Measurements from ENCODE around the gene R3HCC1L.

R3HCC1L gene

GRCh38 chr10:98134431-98135221 lies at the start of gene R3HCC1L:
Gene R3HCC1L (plus strand): TSS chr10:98134657. CDS start chr10:98208115, 73,458 bp downstream.
- peak; percentile 88 for DNase-seq

- DNase-seq: no peak
Observed at GRCh38 chr10:98085238-98085637, 49.2 kb upstream of the R3HCC1L start.

GRCh38 chr10:98086837-98087708 lies 47.4 kb upstream of the R3HCC1L start:
- no peak for DNase-seq

DNA sequence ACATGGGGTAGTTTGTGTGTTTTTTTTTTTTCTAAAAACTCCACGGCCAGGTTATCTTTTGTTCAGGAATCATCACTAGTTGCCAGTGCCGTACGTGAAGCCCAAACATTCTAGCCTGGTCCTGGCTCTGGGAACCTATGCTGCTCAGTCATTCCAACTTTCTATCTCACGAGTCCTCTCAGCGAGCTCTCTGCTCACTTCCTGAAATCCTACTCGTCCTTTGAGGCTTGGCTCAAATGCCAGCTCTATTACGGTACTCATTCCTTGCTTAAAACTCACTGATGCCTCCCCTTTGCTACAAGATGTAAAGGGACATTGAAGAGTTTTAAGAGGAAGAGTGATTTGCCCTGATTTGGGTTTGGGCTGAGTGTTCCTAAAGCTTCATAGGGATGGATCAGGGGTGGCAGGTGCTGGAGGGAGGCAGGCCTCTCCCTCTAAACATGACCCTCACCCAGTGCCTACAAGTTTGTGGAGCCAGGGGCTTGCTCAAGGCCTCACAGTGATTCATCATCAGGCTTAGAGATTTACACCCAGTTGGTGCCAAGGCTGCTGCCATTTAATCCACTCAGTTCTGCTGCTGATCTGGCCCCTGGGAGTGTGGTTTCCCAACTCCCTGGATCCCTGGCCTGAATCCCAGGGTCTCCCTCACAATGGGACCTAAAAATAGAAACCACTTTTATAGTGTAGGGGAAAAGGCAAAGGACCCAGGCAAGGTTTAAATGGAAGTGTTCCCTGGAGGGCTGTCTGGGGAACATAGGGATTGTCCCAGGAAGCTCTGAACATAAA lies 46.1 kb upstream of the R3HCC1L start:
- no peak for DNase-seq

DNA sequence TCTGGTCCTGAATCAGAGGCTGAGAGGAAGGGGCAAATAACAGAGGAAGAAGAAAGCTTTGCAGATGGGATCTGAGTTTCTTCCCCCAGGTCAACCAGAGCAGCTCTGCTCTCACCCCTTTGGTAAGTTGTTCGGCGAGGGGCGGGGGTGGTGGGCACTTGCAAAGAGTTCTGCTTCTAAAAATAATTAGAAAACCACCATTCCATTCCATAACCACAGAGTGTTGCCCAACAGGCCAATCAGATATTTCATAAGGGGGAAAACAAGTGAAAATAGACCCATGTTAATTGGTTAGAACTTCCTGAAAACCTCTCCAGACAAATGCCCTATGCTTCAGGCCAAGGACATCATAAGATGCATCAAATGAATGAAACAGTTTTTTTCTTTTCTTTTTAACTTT lies 43.6 kb upstream of the R3HCC1L start:
- no peak for DNase-seq

- no peak for DNase-seq
Observed at GRCh38 chr10:98096316-98096715, 38.1 kb upstream of the R3HCC1L start.

DNA sequence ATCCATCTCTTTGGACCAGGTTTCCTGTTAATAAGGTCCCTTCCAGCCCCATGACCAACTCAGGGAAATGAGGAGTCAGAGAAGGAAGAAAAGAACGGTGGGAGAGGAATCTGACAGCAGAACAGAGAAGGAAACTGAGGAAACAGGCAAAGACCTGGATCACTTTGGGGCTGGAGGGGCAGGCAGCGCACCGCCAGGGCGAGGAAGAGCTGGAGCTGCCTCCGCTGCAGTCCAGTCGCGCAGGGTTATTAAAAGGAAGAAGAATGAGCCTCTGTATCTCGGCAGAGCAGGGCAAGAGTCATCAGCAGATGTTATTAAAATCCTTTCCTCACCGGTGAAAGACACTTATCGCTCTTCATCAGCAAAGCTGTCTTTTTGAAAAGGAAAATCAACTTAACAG lies 37.7 kb upstream of the R3HCC1L start:
- no peak for DNase-seq

DNA sequence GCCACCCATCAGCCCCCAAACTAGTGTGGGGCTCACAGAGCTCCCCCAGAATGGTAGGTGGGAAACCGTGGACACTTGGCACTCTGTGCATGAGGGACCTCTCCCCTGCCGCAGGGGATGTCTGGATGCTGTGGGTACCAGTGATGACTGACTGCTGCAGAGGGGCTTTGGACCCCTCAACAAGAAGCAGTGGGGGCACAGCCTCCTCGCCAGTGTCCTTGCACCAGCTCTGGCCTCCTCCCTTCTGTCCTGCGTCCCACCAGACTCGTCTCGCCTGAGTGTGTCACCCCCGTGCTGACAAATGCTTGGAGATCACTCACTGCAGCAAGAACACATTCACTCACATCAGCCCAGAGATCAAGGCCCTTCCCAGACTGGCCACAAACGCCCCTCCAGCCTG lies 37.3 kb upstream of the R3HCC1L start:
- DNase-seq: no peak

DNA sequence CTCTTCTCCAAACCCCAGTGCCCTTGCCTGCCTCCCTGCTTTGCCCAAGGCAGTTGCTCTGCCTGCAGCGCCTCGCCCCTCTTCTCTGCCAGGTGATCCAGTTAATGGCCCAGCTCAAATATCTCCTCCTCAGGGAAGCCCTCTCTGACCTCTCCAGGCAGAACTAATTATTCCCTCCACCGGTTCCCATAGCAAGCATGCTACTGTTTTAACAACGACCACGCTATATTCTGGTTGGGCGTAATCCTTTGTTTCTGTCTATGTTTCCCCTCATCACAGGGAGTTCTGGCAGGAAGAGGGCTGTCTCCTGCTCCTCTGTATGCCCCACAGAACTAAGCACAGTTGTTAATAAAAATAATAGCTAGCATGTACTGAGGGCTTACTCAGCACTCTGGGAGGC lies 36.8 kb upstream of the R3HCC1L start:
- peak; percentile 77 for DNase-seq

DNA sequence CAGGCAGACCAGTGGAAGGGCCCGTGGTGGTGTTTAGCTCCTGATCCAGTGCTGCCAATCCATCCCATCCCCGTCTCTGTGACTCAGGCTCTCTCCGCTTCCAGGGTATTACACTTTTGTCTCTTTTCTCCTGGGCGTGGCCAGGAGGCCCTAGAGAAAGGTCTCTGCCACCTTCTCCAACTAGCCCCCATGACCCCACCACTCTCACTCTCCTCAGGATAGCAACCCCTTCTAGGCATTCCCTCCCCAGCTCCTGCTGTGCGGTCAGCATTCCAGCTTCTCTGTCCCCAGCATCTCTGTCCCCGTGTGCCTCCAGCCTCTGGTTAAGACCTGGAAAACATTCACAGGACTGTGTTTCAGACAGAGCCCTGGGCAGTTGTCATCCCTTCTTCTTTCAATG lies 36.2 kb upstream of the R3HCC1L start:
- DNase-seq: no peak

DNA sequence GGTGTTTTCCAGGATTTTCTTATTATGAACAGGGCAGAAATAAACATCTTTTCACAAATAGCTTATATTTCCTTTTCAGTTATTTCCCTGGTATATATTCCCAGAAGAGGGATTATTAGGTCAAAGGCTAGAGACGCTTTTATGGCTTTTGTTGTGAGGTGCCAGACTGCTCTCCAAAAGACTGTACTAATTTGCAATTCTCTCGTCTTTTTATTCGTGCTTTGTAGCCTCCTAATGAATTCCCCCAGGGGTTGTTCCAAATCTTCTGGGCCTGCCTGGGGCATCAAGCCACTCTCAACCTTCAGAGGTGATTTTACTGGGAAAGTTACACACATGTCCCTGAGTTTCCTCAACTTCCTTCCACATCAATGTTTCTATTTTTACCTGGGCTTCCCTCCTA lies 34.0 kb upstream of the R3HCC1L start:
- no peak for DNase-seq

GRCh38 chr10:98101366-98101765 lies 33.1 kb upstream of the R3HCC1L start:
- DNase-seq: no peak

- DNase-seq: no peak
Observed at GRCh38 chr10:98104125-98104524, 30.3 kb upstream of the R3HCC1L start.

GRCh38 chr10:98106531-98106930 lies 27.9 kb upstream of the R3HCC1L start:
- DNase-seq: no peak

DNA sequence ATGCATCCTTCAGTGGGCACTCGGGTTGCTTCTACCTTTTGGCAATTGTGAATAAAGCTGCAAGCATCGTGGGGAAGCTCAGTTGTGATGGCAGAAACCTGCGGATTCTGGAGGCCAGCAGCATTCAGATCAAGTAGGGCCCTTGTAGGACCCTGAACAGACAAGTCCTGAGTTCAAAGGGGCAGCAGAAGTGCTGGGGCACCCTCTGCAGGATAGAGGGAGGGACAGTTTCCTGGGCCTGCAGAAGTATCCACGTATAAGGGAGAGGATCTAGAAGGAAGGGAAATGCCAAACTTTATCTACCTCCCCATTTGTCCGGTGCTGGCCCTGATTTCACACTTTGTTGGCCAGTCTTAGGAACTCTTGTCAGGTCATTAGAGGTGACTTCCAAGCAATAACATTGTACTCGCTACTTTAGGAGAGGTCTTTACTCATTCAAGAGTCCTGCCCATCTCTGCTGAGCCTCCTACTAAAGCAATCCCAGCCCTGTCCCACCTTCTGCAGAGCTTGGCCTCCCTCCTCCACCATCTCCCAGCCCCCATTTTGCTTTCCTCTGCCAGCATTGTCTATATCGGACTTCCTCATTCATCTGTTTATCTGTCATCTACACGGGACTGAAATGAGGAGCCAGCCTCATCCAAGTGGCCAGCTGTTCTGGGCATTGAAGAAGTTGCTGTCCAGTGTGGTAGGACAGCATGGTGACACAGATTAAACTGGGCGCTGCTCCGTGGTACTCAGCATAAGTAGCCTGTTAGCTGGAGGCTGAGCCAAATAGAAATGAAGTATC lies 26.6 kb upstream of the R3HCC1L start:
- no peak for DNase-seq

- DNase-seq: no peak
Observed at GRCh38 chr10:98110356-98110755, 24.1 kb upstream of the R3HCC1L start.

DNA sequence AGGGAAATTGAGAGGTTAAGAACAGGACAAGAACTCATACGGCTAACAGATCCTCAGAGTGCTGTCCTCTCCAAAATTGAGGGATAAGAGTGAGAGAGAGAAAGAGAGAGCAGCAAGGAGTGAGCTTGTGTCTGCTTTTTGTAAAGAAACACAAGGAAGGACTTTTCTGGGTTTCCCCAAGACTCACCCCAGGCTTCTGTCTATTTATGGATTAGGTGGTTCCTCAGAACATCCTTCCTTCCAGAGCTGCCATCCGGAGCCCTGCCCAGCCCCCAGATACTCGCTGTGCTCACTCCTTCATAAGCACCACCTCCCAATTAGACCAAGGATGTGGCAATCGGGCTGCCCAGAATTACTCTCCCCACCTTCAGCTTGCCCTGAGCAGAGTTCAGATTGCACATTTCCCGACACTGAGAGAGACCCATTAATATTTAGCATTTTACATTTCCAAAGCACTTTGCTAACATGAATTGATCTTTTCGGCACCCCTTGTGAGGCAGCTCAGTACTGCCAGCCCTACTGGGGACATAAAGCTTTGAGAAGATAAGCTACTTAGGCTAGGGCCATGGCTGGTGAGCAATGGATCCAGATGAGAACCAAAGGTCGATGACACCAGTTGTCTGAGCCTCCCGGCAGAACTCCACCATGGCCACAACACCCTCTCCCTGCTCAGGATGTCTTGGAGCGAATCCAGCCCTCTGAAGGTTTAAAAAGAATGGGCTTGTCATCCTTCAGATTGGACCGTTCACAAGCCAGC lies 19.2 kb upstream of the R3HCC1L start:
- DNase-seq: no peak

- no peak for DNase-seq
Observed at GRCh38 chr10:98119891-98120290, 14.6 kb upstream of the R3HCC1L start.

GRCh38 chr10:98125940-98126631 lies 8.4 kb upstream of the R3HCC1L start:
- no peak for DNase-seq

DNA sequence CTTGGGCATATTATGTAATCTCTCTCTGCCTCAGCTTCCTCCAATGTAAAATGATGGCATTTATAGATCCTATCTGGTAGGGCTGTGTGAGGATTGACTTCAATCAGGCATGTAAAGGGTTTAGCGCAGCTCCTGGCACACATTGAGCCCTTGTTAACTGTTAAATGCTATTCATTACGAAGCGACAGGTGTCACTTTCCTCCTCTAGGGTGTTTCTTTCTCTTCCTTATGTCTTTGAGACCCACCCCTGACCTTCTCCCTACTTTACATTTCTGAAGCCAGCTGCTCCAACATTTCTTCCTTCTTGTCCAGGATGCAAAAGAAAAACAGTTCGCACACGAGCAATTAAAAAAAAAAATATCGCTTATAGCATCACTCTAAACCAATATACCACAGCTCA lies 5.7 kb upstream of the R3HCC1L start:
- no peak for DNase-seq

DNA sequence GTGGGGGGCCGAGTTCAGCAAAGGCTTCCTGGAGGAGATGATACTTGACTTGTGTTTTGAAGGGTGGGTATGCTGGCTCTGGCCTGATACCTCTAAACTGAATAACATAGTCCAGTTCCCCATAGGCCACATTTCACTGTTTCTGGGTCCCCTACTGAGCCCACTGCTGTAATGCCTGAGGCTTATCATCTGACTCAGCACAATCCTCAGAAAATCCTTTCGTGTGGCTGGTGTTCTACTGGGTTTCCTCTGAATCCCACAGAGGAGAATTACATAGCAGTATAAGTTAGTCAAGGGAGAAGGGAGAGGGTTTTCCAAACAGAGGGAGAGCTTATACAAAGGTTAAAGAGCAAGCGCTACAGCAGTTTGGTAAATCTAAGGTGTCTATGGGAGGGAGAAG lies 2.8 kb upstream of the R3HCC1L start:
- DNase-seq: no peak
